CD4-positive, alpha-beta T cell treated with Interferon alpha-2 for 1 hour (primary cell): ENCODE results near the gene ICOS.

ENCODE experiments used
- DNase-seq, 2 donors: peaks; one replicate each; pipeline ENCODE4 v3.0.0-alpha.2; 2020 to 2022

ICOS gene

GRCh38 chr2:203936535-203936934 is at the start of gene ICOS:
Gene ICOS, plus strand, starts transcription at chr2:203936763. Its CDS starts 52 bp downstream, at chr2:203936815.
- DNase-seq = peak; percentile 65 to 88

GRCh38 chr2:203887677-203888076 is 48.9 kb upstream of the ICOS start:
- DNase-seq = no peak

- no peak for DNase-seq
Measured at GRCh38 chr2:203889542-203889941, 47.0 kb upstream of the ICOS start.

- DNase-seq = no peak
Measured at GRCh38 chr2:203889944-203890343, 46.6 kb upstream of the ICOS start.

GRCh38 chr2:203890733-203891132 is 45.8 kb upstream of the ICOS start:
- DNase-seq = no peak

- DNase-seq = peak in 1 of 2 donors; percentile 47
Measured at GRCh38 chr2:203891474-203891873, 45.1 kb upstream of the ICOS start.

- no peak for DNase-seq
Measured at GRCh38 chr2:203892207-203892606, 44.4 kb upstream of the ICOS start.

GRCh38 chr2:203893401-203893800 is 43.2 kb upstream of the ICOS start:
- DNase-seq = no peak

- no peak for DNase-seq
Measured at GRCh38 chr2:203893840-203894239, 42.7 kb upstream of the ICOS start.

- no peak for DNase-seq
Measured at GRCh38 chr2:203894262-203894661, 42.3 kb upstream of the ICOS start.

GRCh38 chr2:203897544-203897943 is 39.0 kb upstream of the ICOS start:
- no peak for DNase-seq

- DNase-seq = no peak
Measured at GRCh38 chr2:203898657-203899056, 37.9 kb upstream of the ICOS start.

- no peak for DNase-seq
Measured at GRCh38 chr2:203900253-203900652, 36.3 kb upstream of the ICOS start.

- DNase-seq = no peak
Measured at GRCh38 chr2:203904022-203904421, 32.5 kb upstream of the ICOS start.

GRCh38 chr2:203905656-203906055 is 30.9 kb upstream of the ICOS start:
- DNase-seq = no peak

- peak; percentile 19 to 31 for DNase-seq
Measured at GRCh38 chr2:203908066-203908796, 28.3 kb upstream of the ICOS start.

- DNase-seq = no peak
Measured at GRCh38 chr2:203908797-203909185, 27.8 kb upstream of the ICOS start.

- DNase-seq = peak in 1 of 2 donors; percentile 58
Measured at GRCh38 chr2:203909261-203909967, 27.1 kb upstream of the ICOS start.

GRCh38 chr2:203909974-203910373 is 26.6 kb upstream of the ICOS start:
- no peak for DNase-seq

- DNase-seq = no peak
Measured at GRCh38 chr2:203913947-203914346, 22.6 kb upstream of the ICOS start.

GRCh38 chr2:203914546-203915182 is 21.9 kb upstream of the ICOS start:
- peak in 1 of 2 donors; percentile 35 for DNase-seq

GRCh38 chr2:203915256-203915655 is 21.3 kb upstream of the ICOS start:
- DNase-seq = no peak

GRCh38 chr2:203916756-203917155 is 19.8 kb upstream of the ICOS start:
- no peak for DNase-seq

- DNase-seq = no peak
Measured at GRCh38 chr2:203918264-203918663, 18.3 kb upstream of the ICOS start.
